Transverse colon (tissue), 4 donors: ENCODE results near the gene FXYD6. TPM values are rescaled to one million over a fixed set of nuclear protein-coding genes. Genes with fewer than 3 reads are reported as not detected.
"Not testable (repeated sequence)": the region's sequence is repeated elsewhere in the genome, so short reads cannot be mapped to it uniquely, and the experiment has no call there.

Source experiments
- DNase-seq: peaks from one replicate; pipeline ENCODE4 v3.0.0-alpha.2; 2019
- H3K27ac ChIP-seq, 4 donors: fragments of 200-600 bp; sonication (generic); 2 replicates each; pipeline ENCODE4 v1.5.1; 2016 to 2018; ENCODE audit warnings: inconsistent platforms in 4 of 4
- H3K27me3 ChIP-seq: fragments of 200-600 bp; sonication (generic); 2 replicates; pipeline ENCODE4 v1.5.1; 2017; ENCODE audit warnings: inconsistent platforms
- H3K36me3 ChIP-seq, 4 donors: fragments of 200-600 bp; sonication (generic); 2 replicates each; pipeline ENCODE4 v1.5.1; 2017 to 2019; ENCODE audit warnings: inconsistent platforms in 4 of 4
- H3K4me1 ChIP-seq, 4 donors: fragments of 200-600 bp; sonication (generic); 2 replicates each; pipeline ENCODE4 v1.5.1; 2017 to 2020; ENCODE audit warnings: inconsistent platforms in 4 of 4
- H3K4me3 ChIP-seq, 4 donors: fragments of 200-600 bp; sonication (generic); 1 replicate in 1 of 4; 2 replicates in 3 of 4; pipeline versions ENCODE4 v1.5.1 to v1.6.1; 2017 to 2019; ENCODE audit warnings: inconsistent platforms in 4 of 4
- H3K9me3 ChIP-seq, 2 donors: fragments of 200-600 bp; sonication (generic); 2 replicates each; pipeline ENCODE4 v1.5.1; 2017 to 2019; ENCODE audit warnings: inconsistent platforms in 2 of 2
- CTCF ChIP-seq, 5 experiments: fragments of 200-600 bp in 3 of 5; fragments of 450-650 bp in 2 of 5; sonication (generic) in 3 of 5; IDR thresholded peaks; 1 replicate in 2 of 5; 2 replicates in 3 of 5; pipeline ENCODE4 v1.5.1; 2016 to 2017; ENCODE audit warnings: antibody characterized with exemption in 5 of 5, inconsistent platforms in 3 of 5, mild to moderate bottlenecking in 2 of 5, moderate library complexity in 1 of 5
- EP300 ChIP-seq: sonication (generic); formaldehyde crosslinking; IDR thresholded peaks from one replicate; pipeline ENCODE4 v1.6.1; 2017; ENCODE audit warnings: antibody characterized with exemption, low read depth
- POLR2A ChIP-seq: fragments of 450-650 bp; IDR thresholded peaks from one replicate; pipeline ENCODE4 v1.6.1; 2016; ENCODE audit warnings: antibody characterized with exemption, mild to moderate bottlenecking, moderate library complexity
- POLR2AphosphoS5 ChIP-seq, 3 donors: sonication (generic); formaldehyde crosslinking; IDR thresholded peaks; one replicate each; pipeline ENCODE4 v1.6.1; 2016; ENCODE audit warnings: antibody characterized with exemption in 3 of 3
- WGBS, 2 donors: methylation state at CpG; one replicate each; pipeline ENCODE4 v1.1.5; 2018; ENCODE audit warnings: low coverage in 1 of 2; 5-methylcytosine and 5-hydroxymethylcytosine counted together
- in situ Hi-C, 4 donors: fragments of 200-750 bp; cut with MboI; loops; one replicate each; pipeline versions ENCODE4 v1.15.0 to v1.15.1; 2017; ENCODE audit warnings: low sequenced_read_pairs in 3 of 4, low pct_ligation_motif_present in 1 of 4, low pct_unique_long_range_greater_than_20kb in 1 of 4
- intact Hi-C: fragments of 100-400 bp; cut with DNase I; formaldehyde crosslinking; loops from one replicate; pipeline ENCODE4 v1.15.1; 2023; ENCODE audit warnings: low total_unique reads
- total RNA-seq, 4 donors: library from RNA; depleted of rRNA; stranded (reverse); fragments of >200 nt; gene quantifications; one replicate each; pipeline ENCODE4 v1.1.0, GENCODE V29; 2016

FXYD6 gene
- total RNA-seq, result 10 to 100 TPM; 29.2 to 62.5 (median 46.0) TPM

GRCh38 chr11:117876341-117877119, at the start of gene FXYD6:
Gene FXYD6, minus strand, starts transcription at chr11:117876658. Its CDS starts 33,882 bp downstream, at chr11:117842776.
- Histone ChIP-seq H3K27ac (peak within 1 kb of the TSS; percentile 76 to 90 (median 83)), H3K4me1 (peaks cover 0 to 52% (median 33%) of the 10 kb centered on the region in 4 donors), H3K4me3 (peak within 1 kb of the TSS; percentile 51 to 70 (median 58)), H3K36me3 (no peaks in the 10 kb centered on the region), H3K9me3 (no peaks in the 10 kb centered on the region), H3K27me3 (peaks cover 57% of the 10 kb centered on the region)
- in situ Hi-C loops, result no loop called here
- TF ChIP-seq POLR2AphosphoS5 (IDR thresholded peaks at IDR 0.05) (peak in 2 of 3 donors; percentile 67 to 77), POLR2A (no peak), CTCF (IDR thresholded peaks at IDR 0.05) (no peak), EP300 (no peak)
- 3% methylated on average over 54 of the region's 63 CpGs; no CpG with 5 or more reads in 1 of the 2 donors for WGBS, 2 donors
- intact Hi-C loops, result no loop called here
- peak; percentile 35 for DNase-seq

DNA sequence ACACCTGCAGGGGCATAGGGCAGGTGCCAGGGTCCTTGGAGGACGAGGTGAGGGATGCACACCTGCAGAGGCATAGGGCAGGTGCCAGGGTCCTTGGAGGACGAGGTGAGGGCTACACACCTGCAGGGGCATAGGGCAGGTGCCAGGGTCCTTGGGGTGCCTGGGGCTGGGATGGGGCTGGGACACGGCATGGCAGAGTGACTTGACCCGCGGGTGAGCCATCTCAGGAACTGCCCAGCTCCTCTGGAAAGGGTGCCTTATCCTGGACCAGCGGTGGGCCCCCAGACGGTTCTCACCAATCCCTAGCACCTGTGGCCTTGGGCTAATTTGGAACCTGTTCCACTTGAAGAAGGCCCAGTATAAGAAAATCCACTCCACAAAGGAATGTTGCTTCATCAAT, 49.7 kb upstream of the FXYD6 start:
- H3K36me3 ChIP-seq, H3K27me3 ChIP-seq, H3K4me3 ChIP-seq, H3K27ac ChIP-seq, intact Hi-C loops, DNase-seq, H3K9me3 ChIP-seq: not testable (repeated sequence)
- in situ Hi-C loops, result loop anchor here in 2 of 4 donors (25.0 kb wide), 1 partner anchor 489 kb away; no protein-coding TSS in a partner anchor
- H3K4me1 ChIP-seq, result peaks cover 0 to 17% (median 9%) of the 10 kb centered on the region in 4 donors
- 76% methylated on average over 7 of the region's 7 CpGs; no CpG with 5 or more reads in 1 of the 2 donors for WGBS, 2 donors

DNA sequence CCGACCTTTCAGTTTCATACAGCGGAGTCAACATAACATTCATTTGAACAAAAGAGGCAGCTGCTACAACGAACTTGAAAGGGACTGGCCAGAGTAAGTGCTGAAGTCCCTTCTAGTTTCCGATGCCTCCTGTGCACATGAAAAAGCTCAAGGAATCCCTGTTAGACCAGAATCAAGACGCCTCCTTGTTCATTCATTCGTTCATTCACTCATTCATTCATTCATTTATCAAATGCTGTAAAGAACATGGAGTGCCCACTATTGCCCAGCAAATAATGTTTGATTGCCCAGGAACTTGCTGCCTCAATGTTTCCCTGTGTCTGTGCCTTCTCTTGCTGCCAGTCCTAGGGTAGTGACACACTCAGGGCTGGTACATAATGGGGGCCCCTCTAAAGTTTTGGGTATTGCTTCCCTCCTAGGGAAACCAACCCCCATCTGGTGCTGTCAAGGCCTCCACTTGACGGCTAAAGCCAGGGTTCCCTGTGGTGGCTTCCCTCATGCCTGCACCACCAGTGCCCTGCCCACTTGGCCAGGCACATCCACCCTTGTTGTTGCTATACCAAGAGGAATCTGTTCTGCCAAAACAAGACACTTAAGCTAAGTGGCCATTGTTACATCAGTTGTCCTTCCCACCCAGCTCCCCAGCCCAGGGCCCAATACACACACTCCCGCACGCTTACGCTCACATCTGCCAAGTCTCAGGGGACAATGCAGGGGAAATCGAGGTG, 48.9 kb upstream of the FXYD6 start:
- intact Hi-C loops, result no loop called here
- no peak overlapping the region for H3K4me3 ChIP-seq
- H3K36me3 ChIP-seq, result no peaks in the 10 kb centered on the region
- H3K9me3 ChIP-seq, result no peaks in the 10 kb centered on the region
- DNase-seq, result no peak
- peaks cover 0 to 12% (median 9%) of the 10 kb centered on the region in 4 donors for H3K4me1 ChIP-seq
- TF ChIP-seq POLR2AphosphoS5 (IDR thresholded peaks at IDR 0.05), result no peak
- TF ChIP-seq POLR2A, result no peak
- TF ChIP-seq CTCF (IDR thresholded peaks at IDR 0.05), result no peak
- no peak for TF ChIP-seq EP300
- no peak overlapping the region for H3K27ac ChIP-seq
- in situ Hi-C loops, result loop anchor here in 2 of 4 donors (25.0 kb wide), 1 partner anchor 488 kb away; no protein-coding TSS in a partner anchor
- WGBS, 2 donors, result 67 to 82% methylated on average over 1 to 11 of the region's 11 CpGs
- no peaks in the 10 kb centered on the region for H3K27me3 ChIP-seq

- 60 to 71% methylated on average over 1 to 10 of the region's 11 CpGs for WGBS, 2 donors
- intact Hi-C loops (no loop called here), in situ Hi-C loops (loop anchor here in 2 of 4 donors (25.0 kb wide), 1 partner anchor 487 kb away; no protein-coding TSS in a partner anchor)
- no peak overlapping the region for H3K4me3 ChIP-seq
- no peak for DNase-seq
- H3K4me1 ChIP-seq, result peaks cover 0 to 9% (median 7%) of the 10 kb centered on the region in 4 donors
- H3K27ac ChIP-seq, result no peak overlapping the region
- H3K36me3 ChIP-seq, result no peaks in the 10 kb centered on the region
- no peaks in the 10 kb centered on the region for H3K9me3 ChIP-seq
- TF ChIP-seq POLR2AphosphoS5 (IDR thresholded peaks at IDR 0.05) (no peak), CTCF (IDR thresholded peaks at IDR 0.05) (no peak), POLR2A (no peak), EP300 (no peak)
- H3K27me3 ChIP-seq, result no peaks in the 10 kb centered on the region
Observed at GRCh38 chr11:117924631-117925170, 48.2 kb upstream of the FXYD6 start.
